ENCODE data around the gene TGFBI. TPM values are rescaled to one million over a fixed set of nuclear protein-coding genes. Genes with fewer than 3 reads are reported as not detected.
A peak's percentile ranks its signal among the peaks of the same experiment; 100 is the strongest.

TGFBI gene
- total RNA-seq, 4 donors from 2014 or later: 19.6 to 55.9 (median 38.5) TPM

DNA sequence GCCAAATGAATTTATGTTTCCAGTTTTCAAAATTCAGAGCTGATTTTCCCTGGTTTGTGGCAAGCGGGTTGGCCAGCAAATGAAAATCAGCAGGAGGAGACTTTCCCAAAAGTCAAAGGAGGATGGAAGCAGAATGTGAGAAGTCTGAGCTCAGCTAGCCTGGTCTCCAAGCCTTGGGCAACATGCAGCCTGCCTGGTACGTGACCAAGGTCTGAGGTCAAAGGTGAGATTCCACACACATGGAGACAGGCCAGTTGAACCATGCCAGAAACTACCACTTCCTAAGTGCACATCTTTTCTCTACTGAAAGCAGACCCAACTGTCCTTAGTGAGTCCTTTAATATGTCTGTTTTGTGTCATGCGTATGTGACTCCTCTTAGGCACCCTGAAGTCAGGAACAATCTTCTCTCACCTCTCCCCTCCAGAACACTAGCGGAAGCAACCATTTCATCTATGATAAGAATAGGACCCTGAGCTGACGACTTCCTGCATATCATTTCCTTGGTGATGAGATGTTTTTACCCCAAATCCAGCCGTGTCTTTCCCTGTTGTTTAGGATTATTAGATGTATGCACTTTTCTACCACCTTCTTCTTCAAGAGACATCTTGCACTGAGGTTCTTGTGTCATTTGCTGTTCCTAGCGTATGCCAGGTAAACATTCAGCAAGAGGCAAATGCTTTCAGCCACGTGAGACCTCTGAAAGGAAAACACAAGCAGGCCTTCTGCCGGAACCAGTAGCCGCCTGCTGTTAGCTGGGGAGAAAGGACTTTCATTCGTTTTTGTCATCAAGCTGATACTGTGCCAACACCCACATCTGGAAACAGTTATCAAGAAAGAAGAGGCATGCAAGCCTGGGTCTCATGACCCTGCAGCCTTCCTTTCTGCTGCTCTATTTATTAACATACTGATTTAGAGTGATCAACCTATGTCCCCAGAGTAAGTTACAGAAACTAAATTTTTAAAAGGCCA lies 9.7 kb upstream of the TGFBI start:
- no peaks in the 10 kb centered on the region for H3K9me3 ChIP-seq
- no peaks in the 10 kb centered on the region for H3K27me3 ChIP-seq
- intact Hi-C loops (cut with DNase I): no loop called here
- no peaks in the 10 kb centered on the region for H3K36me3 ChIP-seq
- H3K4me3 ChIP-seq (replicated peaks in 1 of 3): no peak overlapping the region
- peak overlapping the region in 1 of 3 donors; percentile 3 for H3K27ac ChIP-seq
- 45 to 50% methylated on average over 11 of the region's 11 CpGs for WGBS, 2 donors
- H3K4me1 ChIP-seq: peaks cover 14 to 36% of the 10 kb centered on the region in 2 donors
- TF ChIP-seq POLR2A (IDR thresholded peaks at IDR 0.05): no peak
- TF ChIP-seq, protein P1, sequence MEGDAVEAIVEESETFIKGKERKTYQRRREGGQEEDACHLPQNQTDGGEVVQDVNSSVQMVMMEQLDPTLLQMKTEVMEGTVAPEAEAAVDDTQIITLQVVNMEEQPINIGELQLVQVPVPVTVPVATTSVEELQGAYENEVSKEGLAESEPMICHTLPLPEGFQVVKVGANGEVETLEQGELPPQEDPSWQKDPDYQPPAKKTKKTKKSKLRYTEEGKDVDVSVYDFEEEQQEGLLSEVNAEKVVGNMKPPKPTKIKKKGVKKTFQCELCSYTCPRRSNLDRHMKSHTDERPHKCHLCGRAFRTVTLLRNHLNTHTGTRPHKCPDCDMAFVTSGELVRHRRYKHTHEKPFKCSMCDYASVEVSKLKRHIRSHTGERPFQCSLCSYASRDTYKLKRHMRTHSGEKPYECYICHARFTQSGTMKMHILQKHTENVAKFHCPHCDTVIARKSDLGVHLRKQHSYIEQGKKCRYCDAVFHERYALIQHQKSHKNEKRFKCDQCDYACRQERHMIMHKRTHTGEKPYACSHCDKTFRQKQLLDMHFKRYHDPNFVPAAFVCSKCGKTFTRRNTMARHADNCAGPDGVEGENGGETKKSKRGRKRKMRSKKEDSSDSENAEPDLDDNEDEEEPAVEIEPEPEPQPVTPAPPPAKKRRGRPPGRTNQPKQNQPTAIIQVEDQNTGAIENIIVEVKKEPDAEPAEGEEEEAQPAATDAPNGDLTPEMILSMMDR (IDR thresholded peaks at IDR 0.05): peak in 3 of 6 experiments; percentile 21 to 29 (median 25)
- peak; percentile 49 to 53 for DNase-seq

DNA sequence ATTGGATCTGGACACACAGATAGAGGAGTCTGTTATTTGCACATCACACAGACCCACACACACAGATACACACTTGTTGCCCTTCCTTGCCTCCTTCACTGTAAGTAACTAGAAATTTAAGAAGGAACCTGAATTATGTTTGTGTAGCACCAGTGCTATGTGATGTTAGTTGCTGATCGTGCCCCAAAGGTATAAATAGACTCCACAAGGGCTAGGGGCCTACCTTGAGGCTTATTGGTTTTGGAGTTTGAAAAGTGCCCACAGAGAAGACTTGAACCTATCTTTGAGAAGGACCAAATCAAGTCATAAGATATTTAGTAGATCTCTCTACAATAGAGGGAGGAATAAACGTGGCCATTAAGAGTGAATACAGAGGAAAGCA lies 8.8 kb upstream of the TGFBI start:
- WGBS, 2 donors: 74 to 75% methylated on average over 2 of the region's 2 CpGs
- Histone ChIP-seq H3K4me1 (peaks cover 7 to 29% of the 10 kb centered on the region in 2 donors), H3K4me3 (replicated peaks in 1 of 3) (no peak overlapping the region), H3K27ac (peak overlapping the region in 1 of 3 donors; percentile 3), H3K27me3 (no peaks in the 10 kb centered on the region), H3K36me3 (no peaks in the 10 kb centered on the region), H3K9me3 (no peaks in the 10 kb centered on the region)
- DNase-seq: no peak
- intact Hi-C loops (cut with DNase I): no loop called here
- TF ChIP-seq, protein P1 (IDR thresholded peaks at IDR 0.05): no peak
- TF ChIP-seq POLR2A (IDR thresholded peaks at IDR 0.05): no peak

DNA sequence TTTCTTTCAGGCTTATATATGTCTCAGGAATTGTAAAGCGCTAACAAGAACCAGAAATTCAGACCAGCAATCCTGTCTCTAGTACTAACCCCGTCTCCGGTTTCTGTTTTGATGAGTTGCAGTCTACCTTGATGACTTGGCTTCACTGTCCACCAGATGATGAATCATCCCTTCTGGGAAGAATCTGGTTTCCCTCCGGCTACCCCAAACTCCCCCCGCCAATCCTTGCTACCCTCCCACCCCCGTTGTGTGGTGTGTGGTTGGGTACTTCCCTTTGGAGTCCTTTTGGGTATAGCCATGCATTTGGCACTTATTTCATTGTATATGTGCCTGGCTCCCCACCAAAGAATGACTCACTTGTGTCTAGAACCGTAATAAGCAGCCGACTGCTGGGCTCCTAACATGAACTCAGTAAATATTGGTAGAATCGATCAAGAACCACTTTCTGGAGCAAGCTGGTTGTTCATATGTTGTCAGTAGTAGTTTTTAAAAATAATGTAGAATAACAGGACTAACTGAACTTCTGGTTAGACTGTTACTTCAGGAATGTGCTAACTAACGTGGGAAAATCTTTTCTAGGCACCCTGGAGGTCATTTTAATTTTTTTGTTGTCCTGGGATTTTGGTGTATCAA lies 8.3 kb upstream of the TGFBI start:
- WGBS, 2 donors: 73 to 79% methylated on average over 10 of the region's 10 CpGs

DNA sequence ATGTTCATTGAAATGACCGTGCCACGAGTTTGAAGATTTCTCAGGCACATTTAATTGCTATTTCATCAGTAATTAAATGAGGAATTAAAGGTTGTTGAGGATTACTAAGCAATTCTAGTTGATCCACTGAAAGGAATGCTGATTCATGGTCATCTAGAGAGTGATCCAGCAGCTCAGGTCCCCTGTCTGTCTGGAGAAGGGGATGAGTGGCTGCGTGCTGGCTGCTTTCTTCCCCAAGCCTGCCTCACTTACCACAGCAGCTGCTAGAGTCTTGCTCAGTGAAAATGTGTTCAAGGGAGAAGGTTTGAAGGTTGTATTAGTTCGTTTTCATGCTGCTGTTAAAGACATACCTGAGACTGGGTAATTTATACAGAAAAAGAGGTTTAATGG lies 7.8 kb upstream of the TGFBI start:
- intact Hi-C loops (cut with DNase I): no loop called here

More for the DNA sequence above, 8.3 kb upstream of the TGFBI start:
- DNase-seq: no peak
- Histone ChIP-seq H3K36me3 (no peaks in the 10 kb centered on the region), H3K4me1 (peaks cover 7 to 29% of the 10 kb centered on the region in 2 donors), H3K27ac (peak overlapping the region in 1 of 3 donors; percentile 3), H3K4me3 (replicated peaks in 1 of 3) (no peak overlapping the region), H3K9me3 (no peaks in the 10 kb centered on the region), H3K27me3 (no peaks in the 10 kb centered on the region)
- intact Hi-C loops (cut with DNase I): no loop called here
- TF ChIP-seq, protein P1 (IDR thresholded peaks at IDR 0.05): no peak
- TF ChIP-seq POLR2A (IDR thresholded peaks at IDR 0.05): no peak

More for the DNA sequence above, 7.8 kb upstream of the TGFBI start:
- no peaks in the 10 kb centered on the region for H3K27me3 ChIP-seq
- no peak for DNase-seq
- no peak overlapping the region for H3K4me3 ChIP-seq (replicated peaks in 1 of 3)
- 71 to 81% methylated on average over 4 of the region's 4 CpGs for WGBS, 2 donors
- H3K9me3 ChIP-seq: no peaks in the 10 kb centered on the region
- no peak for TF ChIP-seq POLR2A (IDR thresholded peaks at IDR 0.05)
- TF ChIP-seq, protein P1 (IDR thresholded peaks at IDR 0.05): no peak
- H3K4me1 ChIP-seq: peaks cover 7 to 29% of the 10 kb centered on the region in 2 donors
- H3K27ac ChIP-seq: no peak overlapping the region
- no peaks in the 10 kb centered on the region for H3K36me3 ChIP-seq

Data from thyroid gland (tissue), 4 donors.